Activated CD4-positive, alpha-beta T cell treated with anti-CD3 and anti-CD28 coated beads, Interleukin-2, amount 50 U/mL, for 4 hours (primary cell): ENCODE data around the gene ZNF580.

Source experiments
- DNase-seq, 2 experiments: peaks; one replicate each; pipeline ENCODE4 v3.0.0-alpha.2; 2020

Gene ZNF580

DNA sequence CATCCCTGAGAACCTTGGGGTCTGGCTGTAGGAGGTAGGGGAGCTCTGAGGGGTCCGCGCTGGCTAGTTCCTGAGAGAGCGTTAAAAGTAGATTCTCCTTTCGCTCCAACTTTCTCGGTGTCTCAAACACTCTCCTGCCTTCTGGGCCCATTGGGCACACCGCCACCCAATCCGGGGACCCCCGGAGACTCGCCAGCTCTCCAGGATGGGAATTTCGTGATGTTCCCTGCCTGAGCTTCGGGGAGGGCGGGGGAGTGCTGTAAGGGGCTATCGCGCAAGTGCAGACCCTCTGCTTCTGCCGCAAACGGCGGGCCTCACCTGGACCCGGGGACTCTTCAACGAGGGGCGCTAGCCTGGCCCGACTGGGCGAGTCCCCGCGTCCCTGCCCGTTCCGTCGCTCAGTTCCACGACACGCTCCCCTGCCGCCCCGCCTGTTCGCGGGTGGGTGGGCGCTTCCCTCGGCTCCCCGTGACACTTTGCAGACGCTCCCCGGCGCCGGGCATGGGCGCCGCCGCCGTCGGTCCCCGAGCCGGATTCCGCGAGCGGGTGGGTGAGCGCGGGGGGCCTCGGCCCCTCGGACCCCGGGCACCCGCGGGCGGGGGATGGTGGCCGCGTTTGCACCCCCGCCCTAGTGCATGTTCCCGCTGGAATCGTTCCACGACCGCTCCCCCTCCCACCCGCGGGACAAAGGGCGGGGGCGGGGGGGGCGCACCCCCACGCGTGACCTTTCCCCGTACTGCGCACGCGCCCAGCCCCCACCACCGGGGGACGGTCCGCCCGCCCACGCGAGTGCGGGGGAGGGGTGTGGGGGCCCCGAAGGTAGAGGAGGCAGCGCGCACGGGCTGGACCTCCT, 7.2 kb downstream of the ZNF580 start, which contains the start of gene CCDC106:
Gene CCDC106, plus strand, starts transcription at position 481 of the 853 bp plus-strand sequence. CDS start 835 bp downstream, outside the sequence.
- peak; percentile 51 to 59 for DNase-seq

DNA sequence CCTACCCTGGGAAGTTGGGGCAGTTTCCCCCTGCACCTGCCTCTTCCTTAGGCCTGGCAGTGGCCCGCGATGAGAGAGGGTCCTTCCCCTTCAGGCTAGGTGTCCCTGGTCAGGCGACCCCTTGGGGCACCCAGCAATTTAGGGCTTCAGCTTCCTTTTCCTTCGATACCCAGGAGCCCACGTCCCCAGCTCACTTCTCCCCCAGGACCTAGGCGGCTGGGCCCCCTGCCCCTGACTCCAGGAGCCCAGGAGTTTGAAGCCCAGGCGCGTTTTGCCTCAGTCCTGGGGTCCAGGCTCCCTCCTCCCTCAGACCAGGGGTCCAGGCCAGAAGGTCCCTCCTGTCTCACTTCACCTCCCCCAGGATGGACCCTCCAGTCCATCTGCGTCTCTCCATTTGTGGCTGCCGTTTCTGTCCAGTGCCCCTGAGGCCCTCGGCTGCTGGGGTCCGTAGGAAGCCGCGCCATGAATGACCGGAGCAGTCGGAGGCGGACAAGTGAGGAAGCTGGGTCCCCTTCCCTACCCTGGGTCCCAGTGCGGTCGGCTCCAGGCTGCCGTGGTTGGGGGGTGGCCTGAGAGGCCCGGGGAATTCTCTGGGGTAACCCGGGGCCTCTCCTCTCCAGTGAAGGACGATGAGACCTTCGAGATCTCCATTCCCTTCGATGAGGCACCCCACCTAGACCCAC, 7.9 kb downstream of the ZNF580 start:
- no peak for DNase-seq

DNA sequence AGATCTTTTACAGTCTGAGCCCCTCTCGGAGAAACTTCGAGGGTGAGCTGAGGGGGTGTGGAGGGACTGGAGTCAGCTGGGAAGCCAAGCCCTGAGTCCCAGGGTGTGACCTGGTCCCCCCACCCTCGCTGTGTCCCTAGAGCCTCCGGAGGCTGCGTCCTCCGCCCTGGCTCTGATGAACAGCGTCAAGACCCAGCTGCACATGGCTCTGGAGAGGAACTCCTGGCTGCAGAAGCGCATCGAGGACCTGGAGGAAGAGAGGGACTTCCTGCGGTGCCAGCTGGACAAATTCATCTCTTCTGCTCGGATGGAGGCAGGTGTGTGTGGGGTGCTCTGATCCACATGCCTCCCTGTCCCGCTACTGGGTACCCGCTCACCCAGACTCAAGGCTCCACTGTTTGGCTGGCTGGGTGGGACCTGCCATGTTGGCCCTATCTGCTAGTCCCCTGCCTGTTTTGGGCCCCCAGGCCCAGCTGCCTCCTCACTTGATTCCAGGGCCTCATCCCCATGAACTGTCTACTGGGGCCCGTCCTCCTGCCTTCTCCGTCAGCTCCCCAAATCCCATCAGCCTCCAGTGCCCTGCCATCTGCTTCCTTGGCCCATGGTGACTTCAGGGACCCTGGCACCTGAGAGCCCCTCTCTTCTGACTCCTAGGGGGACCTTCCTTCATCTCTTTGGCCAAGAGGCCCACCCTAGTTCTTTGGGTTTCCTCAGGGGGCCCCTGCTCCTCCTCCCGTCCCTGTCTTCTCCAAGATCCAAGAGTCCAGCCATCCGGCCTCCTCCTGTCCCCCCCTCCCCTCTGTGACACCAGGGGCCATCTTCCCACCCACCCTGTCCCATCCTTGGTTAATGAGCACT, 8.7 kb downstream of the ZNF580 start:
- DNase-seq, result no peak

DNA sequence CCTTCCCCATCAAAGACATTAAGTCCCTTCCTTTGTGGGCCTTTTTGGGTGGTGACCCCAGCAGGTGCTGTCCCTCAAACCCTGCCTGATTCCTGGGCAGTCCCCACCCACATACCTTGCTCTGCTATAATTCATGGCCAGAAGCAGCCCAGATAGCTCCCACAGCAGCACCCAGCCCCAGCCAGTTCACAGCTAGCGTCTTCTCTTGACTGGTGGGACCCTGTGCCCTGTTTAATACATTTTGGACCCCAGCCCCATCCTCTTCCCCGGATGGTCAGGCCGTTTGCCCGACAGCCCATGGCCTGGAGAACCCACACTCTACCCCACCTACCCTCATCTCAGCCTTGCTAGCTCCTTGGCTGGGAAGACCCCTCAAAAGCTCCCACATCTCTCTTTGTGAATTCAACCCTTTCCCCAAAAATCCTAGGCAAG, 9.3 kb downstream of the ZNF580 start:
- no peak for DNase-seq

DNA sequence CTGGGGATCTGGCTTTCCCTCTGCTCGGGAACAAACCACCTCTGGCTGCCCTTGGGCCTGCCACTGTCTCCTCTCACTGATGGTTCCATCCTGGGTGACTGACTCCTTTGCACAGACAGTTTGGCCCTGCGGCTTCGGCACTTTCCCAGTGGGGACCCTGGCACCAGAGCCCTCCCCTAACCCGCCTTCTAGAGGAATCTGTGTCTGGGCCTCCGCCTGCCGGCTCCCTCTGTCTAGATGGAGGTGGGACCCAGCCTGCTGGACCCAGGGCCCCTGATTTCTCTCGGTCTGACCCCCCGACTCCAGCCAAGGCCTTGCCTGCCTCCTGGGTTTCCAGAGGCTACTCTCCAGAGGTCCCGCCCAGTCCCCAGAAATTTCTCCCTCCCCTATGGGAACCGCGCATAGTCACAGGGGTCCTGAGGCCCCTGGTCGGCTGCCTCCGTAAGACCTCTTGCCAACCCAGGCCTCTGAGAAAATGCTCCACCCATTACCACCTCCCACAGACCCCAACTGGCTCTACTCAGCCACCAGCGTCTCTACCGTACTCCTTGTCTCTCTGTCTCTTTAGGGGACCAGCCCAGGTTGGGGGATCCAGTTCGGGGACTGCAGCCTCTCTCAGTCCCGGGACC, 9.9 kb downstream of the ZNF580 start:
- no peak for DNase-seq

DNA sequence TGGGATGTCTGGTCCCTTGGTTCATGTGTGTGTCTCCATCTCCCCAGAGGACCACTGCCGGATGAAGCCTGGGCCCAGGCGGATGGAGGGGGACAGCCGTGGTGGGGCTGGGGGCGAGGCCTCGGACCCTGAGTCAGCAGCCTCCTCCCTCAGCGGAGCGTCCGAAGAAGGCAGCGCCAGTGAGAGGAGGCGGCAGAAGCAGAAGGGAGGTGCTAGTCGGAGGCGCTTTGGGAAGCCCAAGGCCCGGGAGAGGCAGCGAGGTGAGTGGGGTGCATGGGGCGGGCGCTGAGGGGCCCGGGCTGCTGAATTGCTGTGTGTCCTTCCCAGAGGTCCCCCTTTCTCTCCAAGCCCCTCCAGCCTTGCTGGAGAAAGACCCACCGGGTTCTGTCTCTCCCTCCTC, 10.4 kb downstream of the ZNF580 start:
- no peak for DNase-seq

DNA sequence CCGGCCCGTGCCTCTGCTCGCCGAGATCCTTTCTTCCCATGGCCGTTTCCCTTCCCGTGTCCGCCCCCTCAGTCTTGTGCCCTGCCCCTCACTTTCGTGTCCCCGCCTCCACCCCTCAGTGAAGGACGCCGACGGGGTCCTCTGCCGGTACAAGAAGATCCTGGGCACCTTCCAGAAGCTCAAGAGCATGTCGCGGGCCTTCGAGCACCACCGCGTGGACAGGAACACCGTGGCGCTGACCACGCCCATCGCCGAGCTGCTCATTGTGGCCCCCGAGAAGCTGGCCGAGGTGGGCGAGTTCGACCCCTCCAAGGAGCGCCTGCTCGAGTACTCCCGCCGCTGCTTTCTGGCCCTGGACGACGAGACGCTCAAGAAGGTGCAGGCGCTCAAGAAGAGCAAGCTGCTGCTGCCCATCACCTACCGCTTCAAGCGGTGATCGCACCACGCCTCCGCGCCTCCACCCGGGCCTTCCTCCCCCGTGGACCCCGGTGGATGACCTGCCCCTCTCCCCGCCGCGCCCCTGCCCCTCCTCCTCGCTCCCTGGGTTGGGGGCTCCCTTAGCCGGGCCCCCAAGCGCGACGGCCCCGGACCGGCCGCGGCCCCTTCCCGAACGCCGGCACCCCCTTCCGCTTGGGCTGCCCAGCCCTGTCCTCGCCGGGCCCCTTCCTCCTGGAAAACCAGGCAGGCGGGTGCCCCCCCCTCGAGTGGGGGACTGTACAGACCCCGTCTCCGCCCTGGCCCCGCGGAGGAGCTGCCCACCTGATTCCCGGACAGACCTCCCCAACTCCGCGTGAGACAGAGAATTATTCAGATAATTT, 11.7 kb downstream of the ZNF580 start:
- DNase-seq, result no peak

DNA sequence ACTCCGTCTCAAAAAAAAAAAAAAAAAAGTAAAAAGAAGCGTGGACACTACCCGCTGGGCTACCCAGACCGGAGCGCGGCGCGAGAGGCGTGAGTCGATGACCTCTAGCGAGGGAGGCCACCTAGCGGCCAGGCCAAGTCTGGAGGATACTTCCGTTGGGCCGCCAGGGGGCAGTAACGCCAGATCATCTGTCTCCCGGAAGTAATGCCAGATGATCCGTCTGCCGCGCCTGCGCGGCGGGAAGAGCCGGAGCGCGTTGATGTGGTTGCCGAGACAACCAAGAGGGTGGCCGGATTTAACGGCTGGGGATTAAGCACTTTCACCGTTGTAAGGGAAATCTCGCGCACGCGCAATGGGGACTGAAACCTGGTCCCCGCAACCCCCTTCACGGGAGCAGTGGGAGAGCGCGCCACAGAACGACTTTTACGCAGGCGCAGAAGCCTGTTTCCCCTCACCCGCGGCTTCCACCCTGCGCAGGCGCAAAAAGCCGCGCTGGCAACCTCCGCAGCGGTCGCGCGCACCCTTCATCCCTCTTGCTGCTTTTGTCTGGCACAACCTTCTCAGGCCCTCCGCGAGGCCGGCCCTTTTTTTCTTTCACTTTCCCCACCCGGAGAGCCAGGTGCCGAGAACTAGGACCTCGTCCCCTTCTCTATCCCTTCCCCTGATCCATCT, 13.0 kb downstream of the ZNF580 start:
- peak; percentile 98 to 99 for DNase-seq

DNA sequence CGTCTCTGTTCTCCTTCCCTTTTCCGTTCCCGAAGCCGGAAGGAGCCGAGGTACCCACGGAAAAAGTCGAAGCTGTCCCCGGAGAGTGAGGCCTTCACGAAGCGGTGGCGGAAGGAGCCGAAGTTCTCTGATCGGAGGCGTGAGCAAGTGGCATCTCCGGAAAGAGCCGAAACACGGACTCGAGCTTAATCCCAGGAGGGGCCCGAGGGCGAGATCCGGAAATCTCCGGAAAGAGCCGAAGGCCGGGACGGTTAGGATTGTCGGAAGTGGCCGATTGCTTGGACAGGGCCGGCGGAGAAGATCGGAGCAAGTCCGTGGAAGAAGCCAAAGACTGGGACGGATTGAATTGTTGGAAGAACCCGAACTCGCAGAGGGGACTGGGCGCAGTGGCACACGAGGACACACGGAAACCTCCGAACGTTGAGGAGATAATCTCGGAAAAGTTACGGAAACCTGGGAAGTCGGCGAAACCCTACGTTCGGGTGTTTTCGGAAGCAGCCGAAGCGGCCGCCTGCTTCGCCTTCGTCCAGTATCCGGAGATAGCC, 13.6 kb downstream of the ZNF580 start:
- DNase-seq, result peak; percentile 97 to 98

DNA sequence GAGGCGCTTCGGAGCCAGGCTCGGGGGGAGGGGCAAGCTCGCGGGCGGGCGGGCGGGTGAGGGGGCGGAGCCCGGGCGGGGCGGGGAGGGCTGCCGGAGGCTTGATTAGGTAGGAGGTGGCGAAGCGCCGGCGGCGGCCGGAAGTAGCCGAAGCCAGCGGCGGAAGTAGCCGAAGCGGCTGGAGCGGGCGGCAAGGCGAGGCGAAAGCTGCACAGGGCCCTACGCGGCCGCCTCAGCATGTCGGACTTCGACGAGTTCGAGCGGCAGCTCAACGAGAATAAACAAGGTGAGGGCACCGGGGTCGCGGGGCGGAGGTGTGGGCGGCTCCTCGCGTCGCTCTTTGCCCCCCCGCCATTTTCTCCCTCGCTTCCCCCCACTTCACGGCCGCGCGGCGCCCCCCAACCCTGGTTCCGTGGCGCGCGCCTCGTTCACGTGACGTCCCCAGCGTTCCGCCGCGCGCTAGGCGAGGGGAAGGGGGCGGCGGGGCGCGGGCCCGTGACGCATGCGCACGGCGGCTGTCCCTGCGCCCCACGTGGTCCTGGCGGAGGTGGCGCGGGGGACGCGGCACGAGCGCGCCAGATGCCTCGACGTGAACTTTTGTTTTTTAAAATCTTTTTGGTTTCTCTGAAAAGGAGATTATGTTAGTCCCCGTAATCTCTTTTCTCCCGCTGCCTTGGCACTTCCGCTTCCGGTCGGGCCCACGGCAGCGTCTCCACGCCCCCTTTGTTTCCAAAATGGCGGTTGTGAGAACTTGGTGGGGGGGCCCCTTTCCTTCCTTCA, 14.3 kb downstream of the ZNF580 start, which contains the start of gene U2AF2:
Gene U2AF2, plus strand, starts transcription at position 168 of the 780 bp plus-strand sequence. Its CDS starts 70 bp downstream, at position 238.
- DNase-seq, result peak; percentile 95 to 96

DNA sequence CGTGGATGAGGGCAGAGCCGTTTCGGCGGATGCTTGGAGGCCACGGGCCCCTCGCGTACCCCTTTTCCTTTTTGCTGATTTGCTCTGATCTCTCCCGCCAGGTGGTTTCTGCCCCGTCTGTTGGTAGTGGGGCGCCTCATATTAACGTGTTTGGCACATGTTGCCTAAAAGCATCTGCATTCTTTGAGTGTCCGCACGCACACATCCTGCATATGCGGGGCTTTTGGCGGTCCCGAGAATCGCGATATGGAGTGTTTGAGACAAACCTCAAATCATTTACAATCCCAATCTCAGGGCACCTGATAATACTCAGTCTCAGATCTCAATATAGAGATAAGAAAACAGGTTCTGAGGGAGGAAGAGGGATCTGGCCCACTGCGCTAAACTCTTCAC, 14.8 kb downstream of the ZNF580 start:
- no peak for DNase-seq

DNA sequence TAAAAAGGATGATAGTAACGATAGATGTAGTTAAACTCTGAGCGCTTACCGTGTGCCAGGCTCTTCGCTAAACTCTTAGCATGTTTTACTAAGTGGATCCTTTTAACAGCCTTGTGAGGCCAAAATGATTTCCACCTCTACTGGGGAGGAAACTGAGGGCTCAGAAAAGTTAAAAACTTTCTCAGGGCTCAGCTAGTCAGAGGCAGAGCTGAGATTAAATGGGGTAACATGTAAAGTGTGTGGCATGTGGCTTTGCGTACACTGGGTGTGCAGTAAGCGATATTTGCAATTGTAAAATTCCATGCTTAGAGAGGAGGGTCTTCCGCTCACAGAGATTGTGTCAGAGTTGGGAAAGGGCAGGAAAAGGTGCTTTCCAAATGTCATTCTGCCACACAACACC, 15.8 kb downstream of the ZNF580 start:
- DNase-seq, result no peak

DNA sequence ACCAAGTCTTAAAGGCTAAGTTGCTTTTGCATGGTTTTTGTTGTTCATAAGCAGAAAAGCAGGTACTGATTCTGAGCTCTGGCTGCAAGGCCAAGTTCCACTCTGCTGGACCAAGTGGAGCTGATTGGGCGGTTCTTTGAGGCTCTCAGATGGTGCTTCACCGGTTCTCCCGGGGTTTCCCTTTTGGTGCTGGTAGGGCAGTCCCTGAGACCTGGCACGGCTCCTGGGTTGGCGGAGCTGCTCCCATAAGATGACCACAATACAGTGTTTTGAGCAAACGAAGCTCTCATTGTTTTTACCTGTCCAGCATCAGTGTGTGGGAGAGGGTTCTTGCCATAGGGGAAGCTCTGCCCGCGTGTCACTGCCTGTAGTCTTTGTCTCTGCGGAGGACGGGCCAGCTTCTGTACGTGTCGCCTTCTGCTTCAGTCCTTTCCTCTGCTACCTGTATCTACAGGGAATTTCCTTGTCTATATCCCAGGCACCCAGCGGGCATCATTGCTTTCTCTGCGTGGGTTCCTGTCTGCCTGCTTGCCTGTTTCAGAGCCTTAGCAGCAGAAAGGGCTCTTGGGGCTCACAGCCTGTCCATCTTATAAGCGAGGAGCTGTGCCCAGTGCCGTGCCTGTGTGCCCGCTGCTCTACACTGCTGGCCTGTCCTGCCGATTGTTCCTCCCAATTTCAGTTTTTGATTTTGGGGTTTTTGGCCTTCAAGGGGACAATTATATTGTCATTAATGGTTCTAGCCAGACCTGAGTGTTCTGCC, 16.4 kb downstream of the ZNF580 start:
- no peak for DNase-seq

DNA sequence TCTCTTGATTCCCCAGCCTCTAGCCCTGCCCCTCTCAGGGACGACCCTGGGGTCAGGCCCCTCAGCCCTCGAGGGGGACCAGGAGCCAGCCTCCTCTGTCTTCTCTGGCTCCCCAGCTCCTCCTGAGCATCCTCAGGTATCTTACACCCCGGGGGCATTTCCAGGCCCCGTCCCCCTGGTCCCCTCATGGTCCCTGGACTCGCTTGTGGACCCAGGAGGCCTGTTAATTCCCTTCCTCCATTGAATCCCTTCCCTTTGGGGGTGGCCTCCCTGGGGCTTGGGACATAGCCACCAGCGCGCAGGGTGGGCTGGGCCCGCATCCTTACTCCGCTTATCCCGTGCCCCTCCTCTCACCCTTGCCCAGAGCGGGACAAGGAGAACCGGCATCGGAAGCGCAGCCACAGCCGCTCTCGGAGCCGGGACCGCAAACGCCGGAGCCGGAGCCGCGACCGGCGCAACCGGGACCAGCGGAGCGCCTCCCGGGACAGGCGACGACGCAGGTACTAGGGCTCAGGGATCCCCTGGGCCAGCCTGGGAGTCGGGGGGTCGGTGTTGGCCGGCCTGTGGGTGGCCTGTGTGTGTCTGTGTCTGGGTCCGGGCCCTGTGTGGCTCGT, 18.2 kb downstream of the ZNF580 start:
- DNase-seq, result no peak

DNA sequence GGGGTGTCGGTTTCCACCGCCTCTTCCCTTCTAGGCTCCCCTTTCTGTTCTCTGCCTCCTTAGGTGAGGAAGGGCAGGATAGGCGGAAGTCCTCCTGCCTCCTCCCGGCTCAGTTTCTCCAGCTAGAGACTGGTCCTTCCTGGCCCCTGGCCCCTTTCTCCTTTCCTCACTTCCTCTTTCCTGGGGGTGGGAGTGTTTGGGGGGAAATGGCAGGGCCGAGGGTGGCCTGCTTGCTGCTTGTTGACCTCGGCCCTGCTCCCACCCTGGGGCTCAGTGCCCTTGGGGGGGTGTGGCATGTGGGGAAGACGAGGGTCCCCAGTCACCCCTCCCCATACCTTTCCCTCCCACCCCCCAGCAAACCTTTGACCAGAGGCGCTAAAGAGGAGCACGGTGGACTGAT, 19.0 kb downstream of the ZNF580 start:
- no peak for DNase-seq

DNA sequence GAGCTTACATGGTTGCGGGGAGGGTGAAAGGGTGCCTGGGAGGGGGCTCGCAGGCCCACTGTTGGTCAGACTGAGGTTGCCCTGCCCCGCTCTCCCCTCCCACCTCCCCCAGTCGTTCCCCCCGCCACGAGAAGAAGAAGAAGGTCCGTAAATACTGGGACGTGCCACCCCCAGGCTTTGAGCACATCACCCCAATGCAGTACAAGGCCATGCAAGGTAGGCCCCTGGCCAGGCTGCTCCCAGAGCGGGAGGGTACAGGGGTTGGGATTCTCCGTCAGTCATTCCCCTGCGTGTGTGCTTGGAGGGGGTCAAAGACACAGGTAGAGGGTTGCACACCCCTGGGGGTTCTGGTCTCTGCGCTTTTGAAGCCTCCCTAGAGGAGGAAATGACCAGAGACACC, 19.6 kb downstream of the ZNF580 start:
- DNase-seq, result no peak

DNA sequence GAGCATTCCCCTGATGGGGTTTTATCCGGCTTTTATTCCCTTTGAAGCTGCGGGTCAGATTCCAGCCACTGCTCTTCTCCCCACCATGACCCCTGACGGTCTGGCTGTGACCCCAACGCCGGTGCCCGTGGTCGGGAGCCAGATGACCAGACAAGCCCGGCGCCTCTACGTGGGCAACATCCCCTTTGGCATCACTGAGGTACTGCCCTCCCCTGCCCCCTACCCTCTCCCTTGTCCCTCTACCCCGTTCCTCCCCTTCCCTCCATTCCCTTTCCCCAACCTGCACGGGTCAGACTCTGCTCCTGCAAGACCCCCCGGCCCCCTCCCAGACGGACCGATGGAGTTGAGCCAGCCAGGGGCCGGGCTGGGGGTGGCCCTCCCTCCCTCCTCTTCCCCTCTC, 20.2 kb downstream of the ZNF580 start:
- no peak for DNase-seq

DNA sequence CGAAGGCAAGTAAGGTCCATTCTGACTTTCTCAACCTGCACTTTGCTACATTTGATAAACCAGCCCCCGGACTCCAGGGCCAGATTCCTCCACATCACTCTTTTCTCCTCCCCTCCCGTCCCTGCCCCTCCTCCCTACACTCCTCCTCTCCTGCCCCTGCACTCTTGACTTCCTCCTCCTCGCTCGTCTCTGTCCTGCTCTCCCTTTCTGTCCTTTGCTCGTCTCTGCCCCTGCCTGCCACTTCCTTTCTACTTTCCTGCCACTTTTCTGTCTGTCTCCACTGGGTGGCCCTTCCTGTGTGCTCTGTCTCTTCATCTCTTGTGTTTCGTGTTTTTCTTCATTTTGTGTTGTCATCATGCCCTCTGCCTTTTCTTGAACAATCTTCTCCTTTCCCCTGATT, 21.0 kb downstream of the ZNF580 start:
- DNase-seq, result no peak
